GM18868 (cell line): ENCODE measurements around the gene SND1.
A peak's percentile ranks its signal among the peaks of the same experiment; 100 is the strongest.

ENCODE experiments used
- ATAC-seq: cut with Tn5 transposase; IDR thresholded peaks from one replicate; pipeline ENCODE4 v1.9.1; 2021; ENCODE audit warnings: mild to moderate bottlenecking, moderate library complexity; ENCODE audit not compliant: unreplicated experiment

Gene SND1

GRCh38 chr7:127764681-127765080 is 112.7 kb downstream of the SND1 start:
- ATAC-seq, result no peak

- ATAC-seq, result no peak
These were observed 113.2 kb downstream of the SND1 start for GRCh38 chr7:127765150-127765549.

GRCh38 chr7:127766831-127767459 is 115.0 kb downstream of the SND1 start:
- no peak for ATAC-seq

GRCh38 chr7:127768241-127768640 is 116.2 kb downstream of the SND1 start:
- ATAC-seq, result no peak

GRCh38 chr7:127769137-127769536 is 117.1 kb downstream of the SND1 start:
- no peak for ATAC-seq

- ATAC-seq, result no peak
These were observed 117.9 kb downstream of the SND1 start for GRCh38 chr7:127769696-127770400.

- ATAC-seq, result no peak
These were observed 118.9 kb downstream of the SND1 start for GRCh38 chr7:127770885-127771284.

GRCh38 chr7:127771707-127772106 is 119.7 kb downstream of the SND1 start:
- no peak for ATAC-seq

- ATAC-seq, result no peak
These were observed 124.9 kb downstream of the SND1 start for GRCh38 chr7:127776776-127777386.

- no peak for ATAC-seq
These were observed 128.5 kb downstream of the SND1 start for GRCh38 chr7:127780489-127780888.

GRCh38 chr7:127781081-127781480 is 129.1 kb downstream of the SND1 start:
- ATAC-seq, result no peak

- no peak for ATAC-seq
These were observed 130.1 kb downstream of the SND1 start for GRCh38 chr7:127782075-127782474.

GRCh38 chr7:127782654-127783559 is 130.9 kb downstream of the SND1 start:
- ATAC-seq, result peak; percentile 94

GRCh38 chr7:127786184-127786583 is 134.2 kb downstream of the SND1 start:
- no peak for ATAC-seq

- no peak for ATAC-seq
These were observed 137.0 kb downstream of the SND1 start for GRCh38 chr7:127789031-127789430.

- no peak for ATAC-seq
These were observed 139.6 kb downstream of the SND1 start for GRCh38 chr7:127791446-127792189.

GRCh38 chr7:127792528-127793342 is 140.7 kb downstream of the SND1 start:
- peak; percentile 41 for ATAC-seq

GRCh38 chr7:127793582-127793981 is 141.6 kb downstream of the SND1 start:
- ATAC-seq, result peak; percentile 89

GRCh38 chr7:127794136-127794535 is 142.1 kb downstream of the SND1 start:
- ATAC-seq, result no peak

GRCh38 chr7:127794551-127794950 is 142.6 kb downstream of the SND1 start:
- ATAC-seq, result no peak
